K562 (cell line): Measurements from ENCODE around the gene ATP13A2. TPM values are rescaled to one million over a fixed set of nuclear protein-coding genes. Genes with fewer than 3 reads are reported as not detected.
A peak's percentile ranks its signal among the peaks of the same experiment; 100 is the strongest.

Experiments
- ATAC-seq: fragments of 200-7000 bp; cut with Tn5 transposase; 3 replicates; pipeline ENCODE4 v1.9.1; 2020; ENCODE audit warnings: moderate library complexity
- BruUV-seq: library from RNA; stranded (reverse); fragments of 400-500 nt; replicated peaks from 2 replicates; lab custom pipeline; 2021; lab: Mats Ljungman, UMichigan
- CTCF ChIA-PET: fragments of 300-600 bp; formaldehyde crosslinking; extraction: SDS; loops from one replicate; lab custom pipeline; 2021; ENCODE audit warnings: low intra/inter-chr PET ratio; lab: Yijun Ruan, JAX
- POLR2A ChIA-PET: fragments of 300-600, 350-650 bp; sonication (Branson Sonifier 250); formaldehyde crosslinking; extraction: SDS; loops from one replicate; lab custom pipeline; 2021; ENCODE audit warnings: antibody characterized with exemption, inconsistent platforms; lab: Yijun Ruan, JAX
- DNase-seq, 4 experiments: peaks; one replicate each; pipeline versions ENCODE4 v3.0.0 to v3.0.0-alpha.2; 2011 to 2018; ENCODE audit warnings: low spot score in 3 of 4, mixed read lengths in 3 of 4; ENCODE audit errors: extremely low read depth in 1 of 4
- FAIRE-seq: peaks from 2 replicates; lab custom pipeline; 2011; peaks lifted over from hg19 to GRCh38; lab: Jason Lieb, UNC
- H2AFZ ChIP-seq: 2 replicates; pipeline ENCODE4 v1.6.0; 2011; ENCODE audit warnings: low read depth, low read length, control low read depth, inconsistent platforms
- H3K27ac ChIP-seq: fragments of 200-600 bp; 3 replicates; pipeline ENCODE4 v1.8.0; 2011; ENCODE audit warnings: low read depth, mild to moderate bottlenecking, control low read depth, inconsistent platforms, low read length, moderate library complexity, mixed read lengths; ENCODE audit errors: extremely low read depth
- H3K27me3 ChIP-seq, 2 experiments: fragments of 300-600 bp in 1 of 2; 2 replicates in 1 of 2; 3 replicates in 1 of 2; pipeline versions ENCODE4 v1.6.0 to v1.8.0; 2011; ENCODE audit warnings: inconsistent platforms in 2 of 2, low read length in 2 of 2, mild to moderate bottlenecking in 1 of 2, mixed read lengths in 1 of 2, moderate library complexity in 1 of 2; ENCODE audit not compliant: control insufficient read depth in 2 of 2, insufficient read depth in 2 of 2
- H3K36me3 ChIP-seq: fragments of 300-600 bp; 3 replicates; pipeline ENCODE4 v1.8.0; 2011; ENCODE audit warnings: mild to moderate bottlenecking, low read length, inconsistent platforms; ENCODE audit not compliant: control insufficient read depth, insufficient read depth
- H3K4me1 ChIP-seq, 2 experiments: fragments of 200-600 bp in 1 of 2; replicated peaks in 1 of 2; 2 replicates in 1 of 2; 3 replicates in 1 of 2; pipeline versions ENCODE4 v1.5.1 to v1.8.0; 2011; ENCODE audit warnings: inconsistent platforms in 2 of 2, low read length in 2 of 2, mild to moderate bottlenecking in 1 of 2, mixed read lengths in 1 of 2, moderate library complexity in 1 of 2; ENCODE audit not compliant: control insufficient read depth in 2 of 2, insufficient read depth in 2 of 2
- H3K4me2 ChIP-seq: 2 replicates; pipeline ENCODE4 v1.6.1; 2011; ENCODE audit warnings: low read length, control low read depth, inconsistent platforms, mixed read lengths; ENCODE audit not compliant: insufficient read depth
- H3K4me3 ChIP-seq: fragments of 200-600 bp; sonication (generic), shearing (Covaris generic); 2 replicates; pipeline ENCODE4 v1.5.1; 2016; ENCODE audit warnings: control low read depth, inconsistent platforms
- H3K79me2 ChIP-seq: fragments of 200-600 bp; 3 replicates; pipeline ENCODE4 v1.8.0; 2011; ENCODE audit warnings: low read length, inconsistent platforms; ENCODE audit not compliant: control insufficient read depth, insufficient read depth
- H3K9ac ChIP-seq, 2 experiments: 2 replicates each; pipeline versions ENCODE4 v1.6.0 to v1.6.1; 2011; ENCODE audit warnings: low read depth in 2 of 2, low read length in 2 of 2, control low read depth in 1 of 2, inconsistent platforms in 1 of 2, mild to moderate bottlenecking in 1 of 2, mixed read lengths in 1 of 2; ENCODE audit not compliant: insufficient read depth in 1 of 2
- H3K9me1 ChIP-seq: one replicate; pipeline ENCODE4 v1.6.0; 2011; ENCODE audit warnings: inconsistent platforms, mild to moderate bottlenecking, low read length, moderate library complexity; ENCODE audit not compliant: control insufficient read depth, insufficient read depth
- H3K9me3 ChIP-seq: replicated peaks from 2 replicates; pipeline ENCODE4 v1.5.1; 2011; ENCODE audit warnings: low read depth, low read length, inconsistent platforms; ENCODE audit not compliant: control insufficient read depth, insufficient read depth
- H4K20me1 ChIP-seq: replicated peaks from 2 replicates; pipeline ENCODE4 v1.6.1; 2011; ENCODE audit warnings: low read length, inconsistent platforms, mixed read lengths; ENCODE audit not compliant: control insufficient read depth, insufficient read depth
- BCOR ChIP-seq: fragments of 450-650 bp; IDR thresholded peaks from 2 replicates; pipeline ENCODE4 v1.6.1; 2016
- ELF2 ChIP-seq: fragments of 250-450 bp; sonication (Bioruptor Pico); IDR thresholded peaks from 2 replicates; pipeline ENCODE4 v1.5.0; 2021; ENCODE audit warnings: mild to moderate bottlenecking
- POLR2A ChIP-seq: fragments of 450-650 bp; conservative IDR thresholded peaks from 2 replicates; pipeline ENCODE4 v1.6.1; 2016
- SRF ChIP-seq, 2 experiments: fragments of 250-450, 450-650 bp in 1 of 2; sonication (Bioruptor Pico) in 1 of 2; sonication (generic) in 1 of 2; formaldehyde crosslinking; IDR thresholded peaks; 2 replicates each; pipeline versions ENCODE4 v1.5.0 to v1.5.1; 2020 to 2022; ENCODE audit warnings: mild to moderate bottlenecking in 1 of 2, missing genetic modification reagents in 1 of 2
- ZMIZ1 ChIP-seq, 2 experiments: fragments of 150-350 bp in 1 of 2; IDR thresholded peaks; 2 replicates each; pipeline ENCODE4 v1.6.1; 2012 to 2016; ENCODE audit warnings: low read depth in 2 of 2, low read length in 2 of 2, mild to moderate bottlenecking in 1 of 2, moderate library complexity in 1 of 2
- WGBS: fragments of 100-300 bp; shearing (Covaris generic); methylation state at CpG from one replicate; pipeline ENCODE4 v1.1.6; 2016; ENCODE audit warnings: low coverage, mixed read lengths; ENCODE audit not compliant: insufficient coverage; ENCODE audit errors: missing lambda C conversion rate; 5-methylcytosine and 5-hydroxymethylcytosine counted together
- in situ Hi-C: fragments of 300-500 bp; cut with MboI; formaldehyde crosslinking; loops from 4 replicates; pipeline ENCODE4 v1.15.0; 2018; ENCODE audit warnings: inconsistent platforms, mixed read lengths
- intact Hi-C: fragments of 100-400 bp; cut with micrococcal nuclease; formaldehyde crosslinking; loops from 2 replicates; pipeline ENCODE4 v1.14.2; 2022
- polyA plus RNA-seq, 8 experiments: library from polyadenylated mRNA; depleted of rRNA in 4 of 8; stranded (reverse) in 5 of 8; unstranded in 3 of 8; fragments of >200 nt; fragmentation: Nextera tagmentation in 2 of 8; fragmentation: Illumina TruSeq in 1 of 8; extraction: Ambion mirVana in 2 of 8; extraction: Trizol in 1 of 8; gene quantifications; 2 replicates each; pipeline versions ENCODE4 v1.2.1 to v1.2.3, GENCODE V29; 2011 to 2014; ENCODE audit warnings: inconsistent platforms in 1 of 8, missing spikeins in 1 of 8
- total RNA-seq, 7 experiments: library from RNA; depleted of rRNA in 6 of 7; stranded (reverse); fragments of >200 nt in 6 of 7; fragmentation: Illumina TruSeq in 2 of 7; extraction: Trizol in 2 of 7; gene quantifications; 2 replicates each; pipeline versions ENCODE4 v1.2.1 to v1.2.3, GENCODE V29; 2011 to 2021; ENCODE audit warnings: low replicate concordance in 1 of 7

The ATP13A2 gene
- total and polyA plus RNA-seq, 9 of the 15 experiments (the other 6 are each of a cell fraction or from before 2014, with no cell fraction given), result 0.36 to 56.3 (median 16.3) TPM

GRCh38 chr1:16969057-16969611 is 42.6 kb downstream of the ATP13A2 start:
- FAIRE-seq, result no peak
- Histone ChIP-seq H3K4me3 (no peak overlapping the region), H3K4me1 (peaks cover 0 to 51% of the 10 kb centered on the region in 2 experiments; a peak in 1 of 5 replicates), H3K4me2 (no peak overlapping the region), H4K20me1 (peaks cover 14% of the 10 kb centered on the region), H3K9me1 (no peaks in the 10 kb centered on the region), H3K9ac (no peak overlapping the region), H3K36me3 (no peaks in the 10 kb centered on the region), H3K27me3 (peaks cover 34 to 72% of the 10 kb centered on the region in 2 experiments), H3K79me2 (no peaks in the 10 kb centered on the region), H2AFZ (no peak overlapping the region), H3K9me3 (no peaks in the 10 kb centered on the region), H3K27ac (no peak overlapping the region)
- peak; percentile 32 for ATAC-seq
- no TSS peak for BruUV-seq
- CTCF ChIA-PET, result no interaction called here
- DNase-seq, result peak in 2 of 4 experiments; percentile 52 to 58
- in situ Hi-C loops (no loop called here), intact Hi-C loops (no loop called here)
- no peak for TF ChIP-seq BCOR
- TF ChIP-seq ELF2 (CRISPR knock-in tag), result no peak
- TF ChIP-seq ZMIZ1 (IDR thresholded peaks at IDR 0.05; ENCODE audit: low read depth in 2 of 2, low read length in 2 of 2), result no peak
- no peak for TF ChIP-seq POLR2A
- no peak for TF ChIP-seq SRF (CRISPR knock-in tag; IDR thresholded peaks at IDR 0.05)
- WGBS, result 14% methylated on average over 14 of the region's 14 CpGs
- POLR2A ChIA-PET, result interaction anchor here (0.6 to 3.3 kb wide), 3 partner anchors 13 to 208 kb away, joined by 3 to 10 read pairs (median 4); no protein-coding TSS in a partner anchor
